ENCODE data around the gene STT3A.

GRCh38 chr11:125570952-125571351, 21.7 kb upstream of the STT3A start:
- TF ChIP-seq GATA2 (IDR thresholded peaks at IDR 0.05; ENCODE audit: low read depth, low read length) (no peak), GATA3 (IDR thresholded peaks at IDR 0.05; ENCODE audit: low read depth, low read length) (no peak)
